Natural killer cell (primary cell): ENCODE results near the gene TP53BP2. TPM values are rescaled to one million over a fixed set of nuclear protein-coding genes. Genes with fewer than 3 reads are reported as not detected.
A peak's percentile ranks its signal among the peaks of the same experiment; 100 is the strongest.

Experiments used
- ATAC-seq, 3 donors: fragments of 150-1000 bp in 2 of 3; fragments of 200-7000 bp in 1 of 3; cut with Tn5 transposase; 1 replicate in 1 of 3; 2 replicates in 2 of 3; pipeline ENCODE4 v1.10.0; 2021; ENCODE audit warnings: mild to moderate bottlenecking in 2 of 3, moderate library complexity in 2 of 3
- DNase-seq, 2 donors: peaks; one replicate each; pipeline versions ENCODE4 v3.0.0 to v3.0.0-alpha.2; 2013 to 2021; ENCODE audit warnings: mixed read lengths in 1 of 2
- H3K27ac ChIP-seq: one replicate; pipeline ENCODE4 v1.5.1; 2013; ENCODE audit warnings: mild to moderate bottlenecking, low read length
- H3K27me3 ChIP-seq: one replicate; pipeline ENCODE4 v1.6.1; 2013; ENCODE audit warnings: low read length; ENCODE audit not compliant: control insufficient read depth, insufficient read depth
- H3K36me3 ChIP-seq: one replicate; pipeline ENCODE4 v1.6.1; 2013; ENCODE audit warnings: low read length; ENCODE audit not compliant: control insufficient read depth, insufficient read depth
- H3K4me1 ChIP-seq: one replicate; pipeline ENCODE4 v1.6.1; 2013; ENCODE audit warnings: low read length; ENCODE audit not compliant: control insufficient read depth, insufficient read depth
- H3K4me3 ChIP-seq: one replicate; pipeline ENCODE4 v1.5.1; 2013; ENCODE audit warnings: low read length
- H3K9me3 ChIP-seq: one replicate; pipeline ENCODE4 v1.6.1; 2013; ENCODE audit warnings: low read length; ENCODE audit not compliant: control insufficient read depth, insufficient read depth
- H3K27ac Mint-ChIP-seq, 2 donors: one replicate each; pipeline ENCODE4 v1.8.0; 2022; ENCODE audit warnings: mild to moderate bottlenecking in 2 of 2, mixed read lengths in 2 of 2, moderate library complexity in 1 of 2
- H3K27me3 Mint-ChIP-seq, 2 donors: one replicate each; pipeline ENCODE4 v1.8.0; 2022; ENCODE audit warnings: low read depth in 2 of 2, mixed read lengths in 2 of 2
- H3K36me3 Mint-ChIP-seq: one replicate; pipeline ENCODE4 v1.8.0; 2022; ENCODE audit warnings: mixed read lengths
- H3K4me1 Mint-ChIP-seq, 2 donors: one replicate each; pipeline ENCODE4 v1.8.0; 2022; ENCODE audit warnings: mixed read lengths in 2 of 2
- H3K4me3 Mint-ChIP-seq: one replicate; pipeline ENCODE4 v1.8.0; 2022; ENCODE audit warnings: mild to moderate bottlenecking, moderate library complexity, mixed read lengths
- H3K9me3 Mint-ChIP-seq, 2 donors: one replicate each; pipeline ENCODE4 v1.8.0; 2022; ENCODE audit warnings: mixed read lengths in 2 of 2
- CTCF ChIP-seq: fragments of 200-600 bp; IDR thresholded peaks from one replicate; pipeline ENCODE4 v1.8.0; 2022; ENCODE audit warnings: antibody characterized with exemption
- WGBS: methylation state at CpG from one replicate; pipeline ENCODE4 v1.1.7; 2013; ENCODE audit warnings: missing lambda C conversion rate; ENCODE audit not compliant: insufficient coverage; 5-methylcytosine and 5-hydroxymethylcytosine counted together
- intact Hi-C: fragments of 100-400 bp; cut with micrococcal nuclease; formaldehyde crosslinking; loops from one replicate; pipeline ENCODE4 v1.14.2; 2022
- total RNA-seq, 4 donors: library from RNA; stranded (reverse); fragments of 120-200 nt in 1 of 4; gene quantifications; one replicate each; pipeline versions ENCODE4 v1.2.3 to v1.2.4, GENCODE V29; 2013 to 2022

Gene TP53BP2
- total RNA-seq, 3 donors from 2014 or later (not counting 1 experiment from before 2014, with no cell fraction given), result 69.7 to 93.7 (median 78.8) TPM

- Histone ChIP-seq H3K27ac (no peak overlapping the region), H3K4me1 (no peaks in the 10 kb centered on the region), H3K27me3 (no peaks in the 10 kb centered on the region), H3K36me3 (peaks cover 20% of the 10 kb centered on the region), H3K9me3 (no peaks in the 10 kb centered on the region), H3K4me3 (no peak overlapping the region)
- no peak overlapping the region for H3K27ac Mint-ChIP-seq
- TF ChIP-seq CTCF, result no peak
- no peaks in the 10 kb centered on the region for H3K9me3 Mint-ChIP-seq
- H3K4me3 Mint-ChIP-seq, result no peak overlapping the region
- DNase-seq (no peak), ATAC-seq (no peak)
- WGBS, result 98% methylated on average over 4 of the region's 4 CpGs
- H3K36me3 Mint-ChIP-seq, result peaks cover 23% of the 10 kb centered on the region
- intact Hi-C loops, result no loop called here
- no peaks in the 10 kb centered on the region for H3K4me1 Mint-ChIP-seq
- no peaks in the 10 kb centered on the region for H3K27me3 Mint-ChIP-seq
Measured at GRCh38 chr1:223788746-223789415, 56.9 kb downstream of the TP53BP2 start.

- Histone ChIP-seq H3K27me3 (no peaks in the 10 kb centered on the region), H3K4me1 (no peaks in the 10 kb centered on the region), H3K9me3 (no peaks in the 10 kb centered on the region), H3K4me3 (no peak overlapping the region), H3K27ac (no peak overlapping the region), H3K36me3 (peaks cover 21% of the 10 kb centered on the region)
- H3K4me3 Mint-ChIP-seq, result no peak overlapping the region
- H3K4me1 Mint-ChIP-seq, result peaks cover 5% of the 10 kb centered on the region in 2 donors
- H3K27me3 Mint-ChIP-seq, result no peaks in the 10 kb centered on the region
- intact Hi-C loops, result no loop called here
- TF ChIP-seq CTCF, result no peak
- DNase-seq, result no peak
- no peak overlapping the region for H3K27ac Mint-ChIP-seq
- no peak for ATAC-seq
- H3K9me3 Mint-ChIP-seq, result no peaks in the 10 kb centered on the region
- peaks cover 8% of the 10 kb centered on the region for H3K36me3 Mint-ChIP-seq
- 93% methylated on average over 5 of the region's 5 CpGs for WGBS
Measured at GRCh38 chr1:223785808-223786207, 59.9 kb downstream of the TP53BP2 start.

GRCh38 chr1:223784541-223784940 lies 61.2 kb downstream of the TP53BP2 start:
- WGBS, result 92% methylated on average over 2 of the region's 4 CpGs
- H3K27ac ChIP-seq, result no peak overlapping the region
- no peaks in the 10 kb centered on the region for H3K27me3 ChIP-seq
- H3K36me3 ChIP-seq, result peaks cover 30% of the 10 kb centered on the region
- H3K9me3 ChIP-seq, result no peaks in the 10 kb centered on the region
- Mint-ChIP-seq H3K27me3 (no peaks in the 10 kb centered on the region), H3K9me3 (no peaks in the 10 kb centered on the region), H3K27ac (no peak overlapping the region), H3K36me3 (peaks cover 8% of the 10 kb centered on the region), H3K4me1 (peaks cover 6% of the 10 kb centered on the region in 2 donors), H3K4me3 (no peak overlapping the region)
- DNase-seq (no peak), ATAC-seq (no peak)
- no peak for TF ChIP-seq CTCF
- no peak overlapping the region for H3K4me3 ChIP-seq
- intact Hi-C loops, result no loop called here
- H3K4me1 ChIP-seq, result no peaks in the 10 kb centered on the region

GRCh38 chr1:223783676-223784075 lies 62.1 kb downstream of the TP53BP2 start:
- intact Hi-C loops, result no loop called here
- ATAC-seq (no peak), DNase-seq (no peak)
- H3K36me3 Mint-ChIP-seq, result peaks cover 8% of the 10 kb centered on the region
- Histone ChIP-seq H3K9me3 (no peaks in the 10 kb centered on the region), H3K27ac (no peak overlapping the region), H3K36me3 (peaks cover 33% of the 10 kb centered on the region), H3K4me1 (no peaks in the 10 kb centered on the region), H3K27me3 (no peaks in the 10 kb centered on the region), H3K4me3 (no peak overlapping the region)
- WGBS, result no CpG with 5 or more reads among the region's 1 CpG
- H3K27me3 Mint-ChIP-seq, result no peaks in the 10 kb centered on the region
- H3K4me1 Mint-ChIP-seq, result peaks cover 6% of the 10 kb centered on the region in 2 donors
- no peak for TF ChIP-seq CTCF
- H3K4me3 Mint-ChIP-seq, result no peak overlapping the region
- peak overlapping the region; percentile 0 to 2 for H3K27ac Mint-ChIP-seq
- no peaks in the 10 kb centered on the region for H3K9me3 Mint-ChIP-seq
